Islet precursor cell (in vitro differentiated cells): ENCODE data around the gene MEIS3.
A peak's percentile ranks its signal among the peaks of the same experiment; 100 is the strongest.
"Not testable (repeated sequence)": the region's sequence is repeated elsewhere in the genome, so short reads cannot be mapped to it uniquely, and the experiment has no call there.

Experiments
- DNase-seq: peaks from one replicate; pipeline ENCODE4 v3.0.0-alpha.2; 2018

MEIS3 gene

DNA sequence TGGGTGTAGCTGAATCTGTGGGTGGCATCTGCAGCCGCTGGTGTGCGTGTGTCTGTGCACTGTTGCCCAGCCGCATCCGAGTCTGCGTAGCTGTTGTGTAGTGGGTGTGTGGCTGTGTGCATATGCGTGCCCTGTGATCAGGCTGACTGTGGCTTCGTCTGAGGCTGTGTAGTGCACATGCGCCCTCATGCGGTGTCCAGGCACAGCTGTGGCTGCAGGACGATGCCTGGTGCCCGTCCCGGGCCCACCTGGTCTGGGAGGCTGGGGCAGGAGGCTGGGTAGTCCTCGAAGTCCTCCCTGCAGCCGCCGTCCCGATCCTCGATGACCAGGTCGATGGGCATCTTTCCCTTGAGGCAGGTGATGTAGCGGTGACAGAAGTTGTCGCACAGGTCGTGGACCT lies 4.9 kb downstream of the MEIS3 start:
- no peak for DNase-seq

DNA sequence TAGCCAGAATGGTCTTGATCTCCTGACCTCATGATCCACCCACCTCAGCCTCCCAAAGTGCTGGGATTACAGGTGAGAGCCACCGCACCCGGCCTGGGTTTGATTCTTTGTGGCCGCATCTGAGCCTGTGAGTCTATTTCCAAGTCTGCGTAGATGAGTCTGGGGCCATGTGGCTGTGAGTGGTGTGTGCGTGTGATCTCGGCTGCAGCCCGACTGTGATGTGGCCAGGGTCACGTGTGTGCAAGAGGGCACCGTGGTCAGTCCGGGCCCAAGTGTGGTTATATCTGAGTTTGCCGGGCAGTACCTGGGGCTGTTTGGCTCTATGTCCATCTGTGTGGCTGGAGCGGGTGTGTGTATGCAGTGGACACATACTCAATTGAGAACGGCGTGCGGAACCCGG lies 5.4 kb downstream of the MEIS3 start:
- no peak for DNase-seq

DNA sequence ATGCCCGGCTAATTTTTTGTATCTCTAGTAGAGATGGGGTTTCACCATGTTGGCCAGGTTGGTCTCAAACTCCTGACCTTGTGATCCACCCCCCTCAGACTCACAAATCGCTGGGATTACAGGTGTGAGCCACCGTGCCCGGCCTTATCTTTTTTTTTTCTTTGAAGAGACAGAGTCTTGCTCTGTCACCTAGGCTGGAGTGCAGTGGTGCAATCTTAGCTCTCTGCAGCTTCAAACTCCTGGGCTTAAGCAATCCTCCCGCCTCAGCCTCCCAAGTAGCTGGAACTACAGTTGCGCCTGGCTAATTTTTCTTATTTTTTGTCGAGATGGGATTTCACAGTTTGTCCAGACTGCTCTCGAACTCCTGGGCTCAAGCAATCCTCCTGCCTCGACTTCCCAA lies 7.6 kb downstream of the MEIS3 start:
- DNase-seq = not testable (repeated sequence)

DNA sequence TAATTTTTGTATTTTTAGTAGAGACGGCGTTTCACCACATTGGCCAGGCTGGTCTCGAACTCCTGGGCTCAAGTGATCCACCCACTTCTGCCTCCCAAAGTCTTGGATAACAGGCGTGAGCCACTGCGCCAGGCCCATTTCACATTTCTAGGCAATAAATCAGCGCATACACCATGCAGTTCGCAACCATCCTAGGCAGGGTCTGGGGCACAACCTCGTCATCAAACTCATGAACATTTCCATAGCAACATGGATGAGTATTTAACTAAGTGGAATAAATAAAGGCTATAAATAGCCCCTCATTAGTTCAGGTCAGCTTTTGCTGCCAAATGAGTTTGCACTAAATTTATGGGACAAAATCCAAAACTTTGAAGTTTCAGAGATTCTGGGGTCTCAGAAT lies 8.2 kb downstream of the MEIS3 start:
- no peak for DNase-seq

DNA sequence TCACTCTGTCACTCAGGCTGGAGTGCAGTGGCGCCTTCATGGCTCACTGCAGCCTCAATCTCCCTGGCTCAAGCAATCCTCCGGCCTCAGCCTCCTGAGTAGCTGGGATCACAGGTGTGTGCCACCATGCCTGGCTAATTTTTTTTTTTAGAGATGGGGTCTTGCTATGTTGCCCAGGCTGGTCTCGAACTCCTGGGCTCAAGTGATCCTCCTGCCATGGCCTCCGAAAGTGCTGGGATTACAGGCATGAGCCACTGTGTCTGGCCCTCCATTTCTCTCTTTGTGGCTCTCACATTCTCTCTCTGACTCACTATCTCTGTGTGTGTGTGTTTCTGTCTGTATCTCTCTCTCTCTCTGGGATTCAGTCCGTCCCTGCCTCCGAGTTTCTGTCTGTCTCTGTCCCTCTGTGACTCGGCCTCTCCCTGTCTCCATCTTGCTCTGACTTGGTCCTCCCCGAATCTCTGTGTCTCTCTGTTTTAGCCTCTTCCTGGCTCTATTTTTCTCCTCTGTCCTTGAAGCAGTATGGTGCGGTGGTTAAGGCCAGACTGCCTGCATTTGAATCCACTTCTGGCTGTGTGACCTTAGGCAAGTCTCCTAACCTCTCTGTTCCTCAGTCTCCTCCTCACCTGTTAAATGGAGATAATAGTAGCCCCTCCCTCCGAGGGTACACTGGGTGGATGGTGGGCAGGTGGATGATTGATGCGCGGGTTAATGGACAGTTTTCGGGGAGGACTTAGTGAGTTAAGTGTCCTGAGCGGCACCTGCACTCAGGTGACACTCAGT lies 11.0 kb downstream of the MEIS3 start:
- no peak for DNase-seq

DNA sequence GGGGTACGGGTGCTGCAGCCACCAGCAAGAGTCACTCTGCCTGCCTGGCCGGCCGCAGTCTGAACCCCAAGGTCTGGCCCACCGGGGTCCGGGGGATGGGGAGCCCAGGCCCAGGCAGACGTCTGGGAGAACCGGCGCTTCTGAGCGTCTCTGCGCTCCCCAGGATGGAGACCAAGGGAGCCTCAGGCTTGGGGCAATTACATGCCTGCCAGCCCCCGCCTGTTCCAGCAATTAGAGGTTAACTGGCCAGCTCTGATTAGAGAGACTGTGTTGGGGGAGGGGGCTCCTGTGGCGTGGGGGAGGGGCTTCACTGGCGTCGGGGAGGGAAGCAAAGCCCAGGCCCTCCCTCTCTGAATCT lies 11.9 kb downstream of the MEIS3 start:
- DNase-seq = peak; percentile 70

DNA sequence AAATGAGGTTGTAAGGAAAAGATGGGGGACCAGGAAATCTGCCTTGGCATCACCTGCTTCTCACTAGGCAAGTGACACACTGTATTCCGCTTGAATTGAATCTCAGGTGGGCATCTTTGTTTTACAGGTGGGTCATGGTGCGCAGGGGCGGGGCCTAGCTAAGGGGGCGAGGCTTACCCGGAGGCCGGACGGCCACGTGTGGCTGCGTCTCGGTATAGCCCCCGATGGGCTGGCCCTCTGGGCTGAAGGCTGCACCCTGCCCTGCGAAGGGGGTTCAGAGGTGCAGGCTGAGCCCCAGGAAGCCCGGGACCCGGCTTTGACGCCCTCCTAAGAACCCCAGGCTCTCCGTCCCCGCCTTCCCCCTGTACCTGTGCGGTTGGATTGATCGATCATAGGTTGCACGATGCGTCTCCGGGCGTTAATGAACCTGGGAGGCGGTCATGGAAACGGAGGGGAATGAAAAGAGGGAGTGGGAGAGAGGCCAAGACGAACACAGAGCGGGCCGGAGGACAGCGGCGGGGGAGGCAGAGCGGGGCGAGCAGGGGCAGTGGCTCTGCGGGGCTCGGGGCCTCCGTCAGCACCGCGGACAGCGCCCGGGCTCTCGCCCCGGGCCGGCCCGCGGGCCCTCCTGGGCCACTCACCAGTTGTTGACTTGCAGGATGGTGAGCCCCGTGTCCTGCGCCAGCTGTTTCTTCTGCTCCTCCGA lies 12.5 kb downstream of the MEIS3 start:
- peak; percentile 73 for DNase-seq

DNA sequence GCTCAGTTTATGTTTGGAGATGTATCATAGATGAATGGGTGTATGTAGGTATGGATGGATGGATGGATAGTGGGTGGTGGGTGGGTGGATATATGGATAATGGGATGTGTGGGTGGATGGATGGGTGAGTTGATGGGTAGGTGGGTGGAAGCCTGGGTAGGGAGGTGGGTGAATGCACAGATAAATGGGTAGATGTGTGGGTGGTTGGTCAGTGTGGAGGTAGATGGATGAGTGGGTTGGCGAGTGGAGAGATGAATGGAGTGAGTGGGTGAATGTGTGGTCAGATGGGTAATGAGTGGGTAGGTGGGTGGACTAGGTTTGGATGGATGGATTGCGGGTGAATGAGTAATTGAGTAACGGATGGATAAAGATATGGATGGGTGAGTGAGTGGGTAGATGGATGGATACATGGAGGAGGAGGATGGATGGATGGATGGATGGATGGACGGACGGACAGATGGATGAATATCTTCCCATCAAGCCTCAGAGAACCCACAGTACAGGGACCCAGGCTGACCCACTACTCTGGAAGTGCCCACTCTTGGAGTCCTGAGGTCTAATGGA lies 13.4 kb downstream of the MEIS3 start:
- no peak for DNase-seq

DNA sequence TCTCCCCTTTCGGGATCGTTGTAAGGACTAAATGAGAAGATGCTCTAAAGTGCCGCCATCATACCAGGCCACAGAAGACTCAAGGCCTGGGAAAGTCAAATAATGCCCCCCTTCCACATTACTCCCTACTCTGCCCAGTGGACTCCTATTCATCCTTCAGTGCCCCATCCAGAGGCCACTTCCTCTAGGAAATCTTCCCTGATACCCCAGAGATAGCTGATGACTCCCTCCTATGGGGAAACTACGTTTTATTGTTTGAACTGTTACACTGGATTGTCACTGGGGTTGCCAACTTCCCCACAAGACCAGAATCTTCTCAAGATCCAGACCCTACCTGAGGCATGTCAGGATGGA lies 14.2 kb downstream of the MEIS3 start:
- no peak for DNase-seq

DNA sequence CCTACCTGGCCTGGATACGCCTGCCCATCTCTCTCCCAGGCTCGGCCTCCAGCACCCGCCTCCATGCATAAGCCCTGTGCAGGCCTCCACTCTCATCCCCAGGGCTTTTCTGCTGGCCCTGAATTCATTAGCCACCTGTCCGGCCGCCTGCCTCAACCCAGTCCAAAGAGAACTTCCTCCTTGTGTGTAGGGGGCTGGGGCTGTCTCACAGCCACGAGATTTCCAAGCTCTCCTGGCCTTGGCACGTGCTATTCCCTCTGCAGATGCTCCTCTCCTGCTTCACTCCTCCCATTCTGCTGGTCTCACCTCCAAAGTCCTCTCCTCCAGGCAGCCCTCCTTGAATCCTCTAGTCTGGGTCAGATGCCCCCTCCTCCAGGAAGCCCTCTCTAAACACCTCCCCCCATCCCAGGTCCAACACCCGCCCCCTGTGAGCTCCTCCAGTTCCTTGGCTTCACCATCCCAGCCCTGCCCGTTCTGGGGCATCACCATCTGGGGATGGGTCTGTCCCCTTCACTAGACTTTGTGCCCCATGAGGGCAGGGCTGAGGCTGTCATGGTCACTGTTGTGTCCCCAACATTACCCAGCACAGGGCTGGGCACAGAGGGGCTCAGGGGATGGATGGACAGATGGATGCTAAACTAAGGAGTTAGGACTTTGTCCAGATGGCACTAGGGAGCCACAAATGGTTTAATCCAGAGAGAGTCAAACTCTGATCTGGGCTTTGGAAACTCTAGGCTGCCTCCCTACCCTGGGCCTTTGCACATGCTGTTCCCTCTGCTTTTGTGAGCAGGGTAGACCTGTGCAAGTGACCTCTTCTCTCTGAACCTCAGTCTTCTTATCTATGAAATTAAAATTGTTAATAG lies 14.8 kb downstream of the MEIS3 start:
- DNase-seq = no peak

DNA sequence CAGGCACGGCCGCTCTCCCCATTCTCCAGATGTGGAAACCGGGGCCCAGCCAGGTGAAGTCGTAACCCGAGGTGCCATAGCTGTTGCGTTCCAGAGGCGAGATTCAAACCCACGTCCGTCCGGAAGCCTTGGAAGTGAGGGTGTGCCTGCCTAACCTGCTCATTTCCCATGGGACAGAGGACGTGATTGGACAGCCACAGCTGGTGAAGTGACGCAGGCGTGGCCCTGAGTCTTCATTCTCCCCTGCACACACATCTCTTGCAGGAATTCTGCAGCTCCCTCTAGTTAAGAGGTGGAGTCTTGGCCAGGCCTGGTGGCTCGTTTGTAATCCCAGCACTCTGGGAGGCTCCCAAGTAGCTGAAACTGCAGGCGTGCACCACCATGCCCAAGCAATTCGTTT lies 16.8 kb downstream of the MEIS3 start:
- no peak for DNase-seq

DNA sequence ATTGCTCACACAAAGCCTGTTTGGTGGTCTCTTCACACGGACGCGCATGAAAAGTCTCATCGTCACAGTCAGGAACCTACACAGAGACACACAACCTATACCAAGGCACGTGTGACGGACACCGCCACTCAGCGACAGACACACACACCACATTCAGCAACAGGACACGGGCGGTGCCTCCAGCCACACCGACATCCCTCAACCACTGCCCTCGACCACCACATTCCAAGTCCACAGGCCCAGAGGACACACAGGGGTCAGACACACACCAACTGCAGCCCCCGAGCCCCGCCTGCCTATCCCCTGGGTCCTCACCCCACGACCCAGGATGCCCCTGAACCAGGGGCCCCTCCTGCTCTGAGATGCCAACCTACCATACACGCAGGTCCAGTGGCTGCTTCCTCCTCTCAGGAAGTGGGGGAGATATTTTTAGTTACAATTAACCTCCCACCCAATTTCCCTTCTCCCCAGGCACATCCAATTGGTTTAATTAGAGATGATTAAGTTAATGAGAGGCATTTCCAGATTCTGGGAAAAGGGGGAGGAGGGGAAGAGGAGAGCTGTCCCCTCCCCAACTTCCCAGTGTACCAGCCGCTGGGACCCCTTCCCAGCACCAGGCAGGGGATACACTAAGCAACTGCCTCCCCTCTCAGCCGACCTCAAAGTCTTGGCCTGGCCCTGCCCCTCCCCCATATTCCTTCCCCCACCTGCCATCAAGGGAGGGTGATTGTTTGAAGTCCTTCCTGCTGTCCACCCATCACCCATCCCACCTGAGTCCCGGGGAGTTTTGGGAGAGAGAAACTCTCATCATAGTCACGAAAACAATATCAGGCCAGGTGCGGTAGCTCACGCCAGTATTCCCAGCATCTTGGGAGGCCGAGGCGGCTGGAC lies 20.4 kb downstream of the MEIS3 start:
- peak; percentile 59 for DNase-seq

DNA sequence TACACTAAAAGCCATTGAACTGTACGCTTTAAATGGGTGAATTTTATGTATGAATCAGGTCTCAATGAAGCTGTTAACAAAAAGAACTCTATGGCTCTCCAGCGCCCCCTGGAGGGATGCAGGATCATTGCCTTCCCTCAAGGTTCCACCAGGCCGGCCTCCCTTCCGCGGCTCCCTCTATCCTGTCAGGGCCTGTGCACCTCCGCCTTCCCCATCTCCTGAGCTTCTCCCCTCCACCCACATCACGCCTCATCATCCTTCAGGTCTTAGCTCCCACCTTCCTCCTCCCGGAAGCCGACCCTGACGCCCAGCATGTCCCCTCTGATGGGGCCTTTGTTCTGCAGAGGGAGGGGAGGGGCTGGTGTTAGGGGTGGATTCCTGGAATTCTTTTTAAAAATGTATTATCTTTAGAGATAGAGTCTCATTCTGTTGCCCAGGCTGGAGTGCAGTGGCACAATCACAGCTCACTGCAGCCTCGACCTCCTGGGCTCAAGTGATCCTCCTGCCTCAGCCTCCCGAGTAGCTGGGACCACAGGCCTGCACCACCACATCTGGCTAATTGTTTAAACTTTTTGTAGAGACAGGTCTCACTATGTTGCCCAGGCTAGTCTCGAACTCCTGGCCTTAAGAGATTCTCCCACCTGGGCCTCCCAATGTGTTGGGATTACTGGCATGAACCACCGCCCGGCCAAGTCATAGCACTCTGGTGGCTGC lies 27.7 kb downstream of the MEIS3 start:
- peak; percentile 85 for DNase-seq

DNA sequence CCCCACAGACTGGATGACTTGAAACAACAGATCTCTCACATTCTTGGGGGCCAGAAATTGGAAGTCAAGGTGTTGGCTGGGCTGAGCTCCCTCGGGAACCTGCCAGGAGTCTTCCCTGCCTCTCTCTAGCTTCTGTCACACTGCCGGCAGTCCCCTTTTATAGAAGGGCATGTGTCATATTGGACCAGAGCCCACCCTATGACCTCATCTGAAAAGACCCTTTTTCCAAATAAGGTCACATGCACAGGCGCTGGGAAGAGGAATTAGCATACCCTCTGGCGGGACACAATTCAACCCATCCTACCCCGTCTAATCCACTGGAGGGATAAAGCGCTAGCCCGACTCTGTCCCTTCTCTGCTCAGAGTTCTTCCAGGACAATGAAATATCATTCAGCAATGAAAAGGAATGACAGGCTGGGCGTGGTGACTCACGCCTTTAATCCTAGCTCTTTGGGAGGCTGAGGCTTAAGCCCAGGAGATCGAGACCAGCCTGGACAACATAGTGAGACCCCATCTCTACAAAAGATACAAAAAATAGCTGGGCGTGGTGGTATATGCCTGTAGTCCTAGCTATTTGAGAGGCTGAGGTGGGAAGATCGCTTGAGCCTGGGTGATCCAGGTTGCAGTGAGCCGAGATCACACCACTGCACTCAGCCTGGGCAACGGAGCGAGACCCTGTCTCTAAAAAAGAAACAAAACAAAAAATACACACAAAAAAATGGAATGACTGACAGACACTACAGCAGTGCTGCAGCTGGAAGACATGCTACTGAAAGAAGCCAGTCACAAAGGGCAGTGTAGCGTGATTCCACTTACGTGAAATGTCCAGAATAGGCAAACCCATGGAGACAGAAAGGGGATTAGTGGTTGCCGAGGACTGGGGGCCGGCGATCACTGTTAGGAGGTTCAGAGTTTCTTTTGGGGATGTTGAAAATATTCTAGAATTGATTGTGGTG lies 28.5 kb downstream of the MEIS3 start:
- DNase-seq = no peak

DNA sequence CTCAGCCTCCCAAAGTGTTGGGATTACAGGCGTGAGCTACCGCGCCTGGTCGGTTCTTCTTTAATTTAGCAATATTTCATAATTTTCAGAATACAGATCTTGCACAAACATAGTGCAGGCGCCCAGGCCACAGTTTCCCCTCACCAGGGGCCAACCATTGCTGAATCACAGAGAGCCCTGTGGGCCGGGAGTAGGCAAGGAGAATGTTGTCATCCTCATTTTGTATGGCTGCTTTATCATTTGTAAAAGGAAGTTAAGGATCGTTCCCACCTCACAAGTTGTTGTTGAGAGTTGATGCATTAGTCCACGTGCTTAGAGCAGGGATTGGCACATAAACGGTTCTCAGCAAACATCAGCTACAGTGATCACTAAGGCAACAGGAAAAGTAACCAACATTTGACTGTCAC lies 30.2 kb downstream of the MEIS3 start:
- no peak for DNase-seq

DNA sequence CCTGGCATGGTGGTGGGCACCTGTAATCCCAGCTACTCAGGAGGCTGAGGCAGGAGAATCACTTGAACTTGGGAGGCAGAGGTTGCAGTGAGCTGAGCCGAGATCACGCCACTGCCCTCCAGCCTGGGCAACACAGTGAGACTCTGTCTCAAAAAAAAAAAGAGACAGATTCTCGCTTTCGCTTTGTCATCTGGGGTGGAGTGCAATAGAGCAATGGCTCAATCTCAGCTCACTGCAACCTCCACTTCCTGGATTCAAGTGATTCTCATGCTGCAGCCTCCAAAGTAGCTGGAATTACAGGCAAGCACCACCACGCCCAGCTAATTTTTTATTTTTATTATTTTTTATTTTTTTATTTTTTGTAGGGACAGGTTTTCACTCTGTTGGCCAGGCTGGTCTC lies 30.6 kb downstream of the MEIS3 start:
- not testable (repeated sequence) for DNase-seq

DNA sequence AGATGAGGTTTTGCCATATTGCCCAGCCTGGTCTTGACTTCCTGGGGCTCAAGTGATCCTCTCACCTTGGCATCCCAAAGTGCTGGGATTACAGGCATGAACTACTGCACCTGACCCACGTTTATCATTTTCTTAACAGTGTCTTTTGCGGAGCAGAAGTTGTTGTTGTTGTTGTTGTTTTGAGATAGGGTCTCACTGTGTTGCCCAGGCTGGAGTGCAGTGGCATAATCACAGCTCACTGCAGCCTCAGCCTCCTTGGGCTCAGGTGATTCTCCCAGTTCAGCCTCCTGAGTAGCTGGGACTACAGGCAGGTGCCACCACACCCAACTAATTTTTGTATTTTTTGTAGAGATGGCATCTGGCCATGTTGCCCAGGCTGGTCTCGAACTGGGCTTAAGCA lies 31.7 kb downstream of the MEIS3 start:
- DNase-seq = not testable (repeated sequence)

DNA sequence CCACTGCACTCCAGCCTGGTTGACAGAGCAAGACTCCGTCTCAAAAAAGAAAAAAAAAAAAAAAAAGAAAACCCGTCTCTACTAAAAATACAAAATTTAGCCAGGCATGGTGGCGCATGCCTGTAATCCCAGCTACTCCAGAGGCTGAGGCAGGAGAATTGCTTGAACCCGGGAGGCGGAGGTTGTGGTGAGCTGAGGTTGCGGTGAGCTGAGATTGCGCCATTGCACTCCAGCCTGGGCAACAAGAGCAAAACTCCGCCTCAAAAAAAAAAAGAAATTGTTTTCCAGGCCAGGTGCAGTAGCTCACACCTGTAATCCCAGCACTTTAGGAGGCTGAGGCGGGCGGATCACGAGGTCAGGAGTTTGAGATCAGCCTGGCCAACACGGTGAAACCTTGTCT lies 32.7 kb downstream of the MEIS3 start:
- not testable (repeated sequence) for DNase-seq

DNA sequence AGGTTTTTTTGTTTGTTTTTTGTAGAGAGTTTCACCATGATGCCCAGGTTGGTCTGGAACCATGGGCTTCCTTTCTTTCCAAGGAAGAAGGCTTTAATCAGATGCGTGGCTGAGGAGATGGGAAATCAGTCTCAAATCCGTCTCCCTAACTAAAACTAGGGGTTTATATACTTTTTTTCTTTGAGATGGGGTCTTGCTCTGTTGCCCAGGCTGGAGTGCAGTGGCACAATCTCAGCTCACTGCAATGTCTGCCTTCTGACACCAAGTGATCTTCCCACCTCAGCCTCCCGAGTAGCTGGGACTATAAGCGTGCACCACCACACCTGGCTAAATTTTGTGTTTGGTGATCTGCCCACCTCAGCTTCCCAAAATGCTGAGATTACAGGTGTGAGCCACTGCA lies 34.8 kb downstream of the MEIS3 start:
- DNase-seq = not testable (repeated sequence)

DNA sequence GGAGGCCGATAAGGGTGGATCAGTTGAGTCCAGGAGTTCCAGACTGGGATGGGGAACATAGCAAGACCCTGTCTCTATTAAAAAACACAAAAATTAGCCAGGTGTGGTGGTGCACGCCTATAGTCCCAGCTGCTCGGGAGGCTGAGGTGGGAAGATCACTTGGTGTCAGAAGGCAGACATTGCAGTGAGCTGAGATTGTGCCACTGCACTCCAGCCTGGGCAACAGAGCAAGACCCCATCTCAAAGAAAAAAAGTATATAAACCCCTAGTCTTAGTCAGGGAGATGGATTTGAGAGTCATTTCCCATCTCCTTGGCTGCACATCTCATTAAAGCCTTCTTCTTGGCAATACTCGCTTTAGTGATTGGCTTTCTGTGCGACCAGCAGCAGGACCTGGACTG lies 35.4 kb downstream of the MEIS3 start:
- DNase-seq = not testable (repeated sequence)
